Measurements from ENCODE around the gene GAS2L1.

GAS2L1 gene

DNA sequence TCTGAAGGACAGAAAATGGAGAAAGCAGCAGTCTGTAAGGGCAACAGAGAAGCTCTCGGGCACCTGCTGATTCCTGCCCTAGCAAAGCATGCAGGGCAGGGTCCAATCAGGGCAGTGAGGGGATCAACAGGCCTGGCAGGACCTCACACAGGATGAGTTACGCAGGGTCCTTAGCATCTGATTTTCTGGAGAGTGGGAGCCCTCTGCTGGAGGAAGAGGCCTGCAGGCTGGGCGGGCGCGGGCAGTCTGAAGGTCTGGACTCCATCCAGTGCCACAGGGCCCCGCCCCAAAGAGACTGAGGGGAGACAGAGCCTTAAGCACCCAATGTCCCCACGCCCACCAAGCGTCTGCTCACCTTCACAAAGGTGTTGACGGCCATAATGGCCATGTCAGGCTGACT lies 53.0 kb downstream of the GAS2L1 start:
- Mint-ChIP-seq H3K4me1 (no peaks in the 10 kb centered on the region), H3K4me3 (no peak overlapping the region), H3K9me3 (no peaks in the 10 kb centered on the region), H3K36me3 (ENCODE audit: low read depth) (peaks cover 23% of the 10 kb centered on the region), H3K27ac (no peak overlapping the region), H3K27me3 (ENCODE audit: low read depth) (no peaks in the 10 kb centered on the region)
- TF ChIP-seq, protein P1, sequence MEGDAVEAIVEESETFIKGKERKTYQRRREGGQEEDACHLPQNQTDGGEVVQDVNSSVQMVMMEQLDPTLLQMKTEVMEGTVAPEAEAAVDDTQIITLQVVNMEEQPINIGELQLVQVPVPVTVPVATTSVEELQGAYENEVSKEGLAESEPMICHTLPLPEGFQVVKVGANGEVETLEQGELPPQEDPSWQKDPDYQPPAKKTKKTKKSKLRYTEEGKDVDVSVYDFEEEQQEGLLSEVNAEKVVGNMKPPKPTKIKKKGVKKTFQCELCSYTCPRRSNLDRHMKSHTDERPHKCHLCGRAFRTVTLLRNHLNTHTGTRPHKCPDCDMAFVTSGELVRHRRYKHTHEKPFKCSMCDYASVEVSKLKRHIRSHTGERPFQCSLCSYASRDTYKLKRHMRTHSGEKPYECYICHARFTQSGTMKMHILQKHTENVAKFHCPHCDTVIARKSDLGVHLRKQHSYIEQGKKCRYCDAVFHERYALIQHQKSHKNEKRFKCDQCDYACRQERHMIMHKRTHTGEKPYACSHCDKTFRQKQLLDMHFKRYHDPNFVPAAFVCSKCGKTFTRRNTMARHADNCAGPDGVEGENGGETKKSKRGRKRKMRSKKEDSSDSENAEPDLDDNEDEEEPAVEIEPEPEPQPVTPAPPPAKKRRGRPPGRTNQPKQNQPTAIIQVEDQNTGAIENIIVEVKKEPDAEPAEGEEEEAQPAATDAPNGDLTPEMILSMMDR (IDR thresholded peaks at IDR 0.05; ENCODE audit: unreplicated experiment in 3 of 3) = peak; percentile 60 to 68 (median 64)

Measured in nephron (organoid).